Smooth muscle cell (in vitro differentiated cells): ENCODE data around the gene ARHGAP40. TPM values are rescaled to one million over a fixed set of nuclear protein-coding genes. Genes with fewer than 3 reads are reported as not detected.

Experiments
- DNase-seq: peaks from one replicate; lab custom pipeline; 2025; ENCODE audit not compliant: unreplicated experiment; lab: John Stamatoyannopoulos, UW
- H2AFZ ChIP-seq: fragments of 200-600 bp; sonication (generic); 2 replicates; pipeline ENCODE4 v1.6.0; 2016; ENCODE audit warnings: antibody characterized with exemption, low read depth, mild to moderate bottlenecking
- H3F3A ChIP-seq: fragments of 200-600 bp; sonication (generic); 2 replicates; pipeline ENCODE4 v1.6.0; 2017; ENCODE audit warnings: antibody characterized with exemption, low read depth
- H3K27ac ChIP-seq: fragments of 200-600 bp; sonication (generic); 2 replicates; pipeline ENCODE4 v1.5.1; 2016; ENCODE audit warnings: low read depth, mild to moderate bottlenecking
- H3K27me3 ChIP-seq: fragments of 200-600 bp; sonication (generic); 2 replicates; pipeline ENCODE4 v1.6.1; 2016; ENCODE audit warnings: low read depth, mild to moderate bottlenecking
- H3K36me3 ChIP-seq: fragments of 200-600 bp; sonication (generic); 2 replicates; pipeline ENCODE4 v1.5.1; 2016; ENCODE audit warnings: low read depth
- H3K4me1 ChIP-seq: fragments of 200-600 bp; sonication (generic); 2 replicates; pipeline ENCODE4 v1.5.1; 2016; ENCODE audit warnings: low read depth
- H3K4me2 ChIP-seq: fragments of 200-600 bp; sonication (generic); 2 replicates; pipeline ENCODE4 v1.6.0; 2016; ENCODE audit warnings: mild to moderate bottlenecking
- H3K4me3 ChIP-seq: fragments of 200-600 bp; sonication (generic); 2 replicates; pipeline ENCODE4 v1.5.1; 2016; ENCODE audit warnings: mild to moderate bottlenecking
- H3K79me2 ChIP-seq: fragments of 200-600 bp; sonication (generic); 2 replicates; pipeline ENCODE4 v1.6.0; 2016; ENCODE audit warnings: low read depth, mild to moderate bottlenecking
- H3K9ac ChIP-seq: fragments of 200-600 bp; sonication (generic); 2 replicates; pipeline ENCODE4 v1.6.0; 2016; ENCODE audit warnings: low read depth
- H3K9me3 ChIP-seq: fragments of 200-600 bp; sonication (generic); replicated peaks from 2 replicates; pipeline ENCODE4 v1.5.1; 2016; ENCODE audit warnings: low read depth
- H4K20me1 ChIP-seq: fragments of 200-600 bp; sonication (generic); 2 replicates; pipeline ENCODE4 v1.6.0; 2016; ENCODE audit warnings: low read depth
- WGBS: methylation state at CpG from one replicate; pipeline ENCODE4 v1.1.7; 2016; ENCODE audit warnings: low lambda C conversion rate; 5-methylcytosine and 5-hydroxymethylcytosine counted together
- polyA plus RNA-seq: library from polyadenylated mRNA; unstranded; fragments of >200 nt; fragmentation: Nextera tagmentation; extraction: Ambion mirVana; gene quantifications from 2 replicates; pipeline ENCODE4 v1.2.1, GENCODE V29; 2016
- total RNA-seq: library from RNA; depleted of rRNA; stranded (reverse); fragments of >200 nt; gene quantifications from 2 replicates; pipeline ENCODE4 v1.2.3, GENCODE V29; 2014
- TF ChIP-seq, protein P1 (sequence below): fragments of 200-600 bp; sonication (generic); IDR thresholded peaks from 2 replicates; pipeline ENCODE4 v1.5.1; 2017; ENCODE audit warnings: borderline replicate concordance, mild to moderate bottlenecking, antibody characterized with exemption; ENCODE audit not compliant: insufficient read depth, poor library complexity, severe bottlenecking

ARHGAP40 gene
- total and polyA plus RNA-seq, 2 experiments from 2014 or later = 0.22 TPM; not detected in 1

DNA sequence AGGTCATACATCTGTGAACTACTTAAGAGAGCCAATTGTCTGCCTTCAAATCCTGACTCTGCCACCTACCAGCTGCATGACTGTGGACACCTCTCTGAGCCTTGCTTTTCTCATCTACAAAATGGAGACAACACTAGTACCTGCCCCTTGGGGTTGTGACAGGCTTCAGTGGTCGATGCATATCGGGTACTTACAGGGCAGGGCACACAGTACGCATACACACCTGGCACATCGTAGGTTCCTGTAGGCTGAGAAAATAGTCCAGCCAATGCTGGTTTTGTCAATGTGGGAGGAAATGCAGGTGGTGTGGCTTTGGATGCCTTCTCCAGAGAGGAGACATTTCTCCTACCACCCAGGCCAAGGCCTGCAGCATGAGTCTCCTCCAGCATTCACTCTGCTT, 18.3 kb upstream of the ARHGAP40 start:
- Histone ChIP-seq H4K20me1 (no peaks in the 10 kb centered on the region), H3F3A (no peaks in the 10 kb centered on the region), H3K9ac (no peak overlapping the region), H2AFZ (no peak overlapping the region), H3K27ac (no peak overlapping the region), H3K9me3 (no peaks in the 10 kb centered on the region), H3K27me3 (no peaks in the 10 kb centered on the region), H3K4me1 (peaks cover 2% of the 10 kb centered on the region), H3K79me2 (no peaks in the 10 kb centered on the region), H3K4me3 (no peak overlapping the region), H3K4me2 (no peak overlapping the region), H3K36me3 (no peaks in the 10 kb centered on the region)
- WGBS = 91% methylated on average over 4 of the region's 4 CpGs
- no peak for DNase-seq
- TF ChIP-seq, protein P1, sequence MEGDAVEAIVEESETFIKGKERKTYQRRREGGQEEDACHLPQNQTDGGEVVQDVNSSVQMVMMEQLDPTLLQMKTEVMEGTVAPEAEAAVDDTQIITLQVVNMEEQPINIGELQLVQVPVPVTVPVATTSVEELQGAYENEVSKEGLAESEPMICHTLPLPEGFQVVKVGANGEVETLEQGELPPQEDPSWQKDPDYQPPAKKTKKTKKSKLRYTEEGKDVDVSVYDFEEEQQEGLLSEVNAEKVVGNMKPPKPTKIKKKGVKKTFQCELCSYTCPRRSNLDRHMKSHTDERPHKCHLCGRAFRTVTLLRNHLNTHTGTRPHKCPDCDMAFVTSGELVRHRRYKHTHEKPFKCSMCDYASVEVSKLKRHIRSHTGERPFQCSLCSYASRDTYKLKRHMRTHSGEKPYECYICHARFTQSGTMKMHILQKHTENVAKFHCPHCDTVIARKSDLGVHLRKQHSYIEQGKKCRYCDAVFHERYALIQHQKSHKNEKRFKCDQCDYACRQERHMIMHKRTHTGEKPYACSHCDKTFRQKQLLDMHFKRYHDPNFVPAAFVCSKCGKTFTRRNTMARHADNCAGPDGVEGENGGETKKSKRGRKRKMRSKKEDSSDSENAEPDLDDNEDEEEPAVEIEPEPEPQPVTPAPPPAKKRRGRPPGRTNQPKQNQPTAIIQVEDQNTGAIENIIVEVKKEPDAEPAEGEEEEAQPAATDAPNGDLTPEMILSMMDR = no peak

- no peak overlapping the region for H3K27ac ChIP-seq
- no peak overlapping the region for H3K4me3 ChIP-seq
- no peaks in the 10 kb centered on the region for H4K20me1 ChIP-seq
- no peaks in the 10 kb centered on the region for H3K4me1 ChIP-seq
- H3K36me3 ChIP-seq = no peaks in the 10 kb centered on the region
- no peaks in the 10 kb centered on the region for H3K27me3 ChIP-seq
- no peaks in the 10 kb centered on the region for H3K9me3 ChIP-seq
- WGBS = 67% methylated on average over 7 of the region's 7 CpGs
- H3F3A ChIP-seq = no peaks in the 10 kb centered on the region
- H3K79me2 ChIP-seq = no peaks in the 10 kb centered on the region
- TF ChIP-seq, protein P1 = no peak
- H3K9ac ChIP-seq = no peak overlapping the region
- no peak overlapping the region for H2AFZ ChIP-seq
- no peak overlapping the region for H3K4me2 ChIP-seq
- DNase-seq = no peak
Observed at GRCh38 chr20:38584099-38584763, 17.4 kb upstream of the ARHGAP40 start.

DNA sequence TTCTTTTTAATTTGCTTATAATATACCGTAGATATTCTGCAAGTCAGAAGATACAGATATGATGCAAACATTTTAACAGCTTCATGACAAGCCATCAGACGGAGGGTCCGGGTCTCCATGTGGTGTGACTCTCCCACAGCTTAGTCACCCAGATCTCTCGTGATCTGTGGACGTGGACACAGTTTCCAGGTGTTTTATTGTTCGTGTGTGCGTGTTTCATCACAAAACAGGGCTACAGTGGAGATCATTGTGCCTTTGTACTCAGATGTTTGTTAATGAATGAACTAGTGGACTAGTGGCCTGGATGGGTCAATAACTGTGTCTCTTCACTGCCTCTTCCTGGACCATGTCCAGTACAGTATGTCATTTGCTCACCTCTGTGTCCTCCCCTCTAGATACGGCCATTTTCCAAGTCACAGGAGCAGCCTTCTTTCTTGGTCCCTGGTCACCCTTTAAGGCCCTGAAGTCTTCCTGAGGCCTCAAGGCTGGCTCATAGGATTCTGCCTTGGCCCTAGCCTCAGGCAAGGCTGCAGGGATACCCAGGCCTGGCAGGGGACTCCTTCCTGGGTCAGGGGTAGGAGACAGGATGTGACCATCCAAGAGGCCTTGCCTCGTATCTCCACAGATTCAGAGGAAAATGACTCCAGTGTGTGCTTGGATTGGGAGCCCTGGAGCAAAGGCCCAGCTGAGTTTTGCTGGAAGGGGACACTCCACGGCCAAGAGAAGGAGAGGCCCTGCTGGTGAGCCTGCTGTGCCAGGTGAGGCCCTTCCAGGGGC, 16.0 kb upstream of the ARHGAP40 start:
- Histone ChIP-seq H3K36me3 (no peaks in the 10 kb centered on the region), H3K27ac (no peak overlapping the region), H3K4me3 (no peak overlapping the region), H3K9me3 (no peaks in the 10 kb centered on the region), H3K79me2 (no peaks in the 10 kb centered on the region), H3F3A (no peaks in the 10 kb centered on the region), H3K27me3 (no peaks in the 10 kb centered on the region), H4K20me1 (no peaks in the 10 kb centered on the region), H2AFZ (no peak overlapping the region), H3K9ac (no peak overlapping the region), H3K4me1 (no peaks in the 10 kb centered on the region), H3K4me2 (no peak overlapping the region)
- WGBS = 88% methylated on average over 10 of the region's 10 CpGs
- TF ChIP-seq, protein P1 = no peak
- DNase-seq = no peak
